K562 treated with DMSO at 1 percent for 24 hours (cell line): ENCODE data around the gene MPHOSPH10. TPM values are rescaled to one million over a fixed set of nuclear protein-coding genes. Genes with fewer than 3 reads are reported as not detected.

Experiments
- total RNA-seq: library from RNA; unstranded; fragments of 300-600 nt; gene quantifications from 2 replicates; pipeline ENCODE4 v1.2.3, GENCODE V29; 2022; ENCODE audit warnings: low read depth; ENCODE audit not compliant: insufficient read depth

MPHOSPH10 gene
- 15.1 and 16.4 TPM in 2 replicates for total RNA-seq

GRCh38 chr2:71130152-71130904 is at the start of gene MPHOSPH10, which contains the start of gene MCEE:
MPHOSPH10 (plus strand) TSS chr2:71130634; CDS start chr2:71130666, 32 bp downstream.
MCEE (minus strand) TSS chr2:71130229; CDS start chr2:71130219, 10 bp downstream.

Other genes starting within 250 kb of the MPHOSPH10 start
- gene VAX2, start 230.1 kb upstream of the MPHOSPH10 start, total RNA-seq = not detected in 2 replicates
- gene ATP6V1B1, start 194.7 kb upstream of the MPHOSPH10 start, total RNA-seq = not detected in 2 replicates
- not detected in 2 replicates for gene ANKRD53, start 152.0 kb upstream of the MPHOSPH10 start, total RNA-seq
- gene TEX261, start 135.8 kb upstream of the MPHOSPH10 start, total RNA-seq = 60.0 and 62.0 TPM in 2 replicates
- gene NAGK, start 62.0 kb upstream of the MPHOSPH10 start, total RNA-seq = 71.7 and 75.1 TPM in 2 replicates
- gene MCEE, start 405 bp upstream of the MPHOSPH10 start, total RNA-seq = 12.5 and 14.4 TPM in 2 replicates
- 0.72 and 1.00 TPM in 2 replicates for gene PAIP2B, start 96.5 kb downstream of the MPHOSPH10 start, total RNA-seq
- gene ZNF638, start 201.1 kb downstream of the MPHOSPH10 start, total RNA-seq = 54.2 and 55.7 TPM in 2 replicates